Renal cortex interstitium (tissue), 3 donors: Measurements from ENCODE around the gene IFNG-AS1. TPM values are rescaled to one million over a fixed set of nuclear protein-coding genes. Genes with fewer than 3 reads are reported as not detected.

Source experiments
- polyA plus RNA-seq, 3 donors: library from polyadenylated mRNA; unstranded; fragments of 120-200 nt; gene quantifications; one replicate each; pipeline ENCODE4 v1.2.1, GENCODE V29; 2013; ENCODE audit not compliant: insufficient read length in 3 of 3

IFNG-AS1 gene
- polyA plus RNA-seq, 3 donors, result 0.17 TPM; not detected in 2

Other genes starting within 250 kb of the IFNG-AS1 start
- not detected for gene IFNG, start 170.3 kb downstream of the IFNG-AS1 start, polyA plus RNA-seq
- gene IL26, start 236.4 kb downstream of the IFNG-AS1 start, polyA plus RNA-seq, result not detected